HEK293 (cell line): Measurements from ENCODE around the gene KRTAP5-9.

ENCODE experiments used
- CTCF ChIA-PET: fragments of 350-600 bp; formaldehyde crosslinking; extraction: SDS; loops from one replicate; lab custom pipeline; 2021; ENCODE audit warnings: antibody characterized with exemption; lab: Yijun Ruan, JAX
- POLR2A ChIA-PET: fragments of 300-600 bp; formaldehyde crosslinking; extraction: SDS; loops from one replicate; lab custom pipeline; 2020; ENCODE audit warnings: antibody characterized with exemption, inconsistent platforms; lab: Yijun Ruan, JAX
- H3K27ac ChIP-seq: fragments of 200-500 bp; sonication (Bioruptor generic); 2 replicates; pipeline ENCODE4 v1.5.1; 2014; ENCODE audit warnings: low read depth, low read length, control low read depth, inconsistent platforms; ENCODE audit errors: extremely low read depth
- H3K36me3 ChIP-seq, 2 experiments: fragments of 200-500 bp in 1 of 2; sonication (Bioruptor generic) in 1 of 2; 1 replicate in 1 of 2; 2 replicates in 1 of 2; pipeline ENCODE4 v1.5.1; 2014 to 2017; ENCODE audit warnings: inconsistent platforms in 2 of 2, low read length in 2 of 2; ENCODE audit not compliant: control insufficient read depth in 2 of 2, insufficient read depth in 1 of 2
- H3K4me1 ChIP-seq: fragments of 200-500 bp; sonication (Bioruptor generic); 2 replicates; pipeline ENCODE4 v1.5.1; 2014; ENCODE audit warnings: mild to moderate bottlenecking, low read length, inconsistent platforms; ENCODE audit not compliant: control insufficient read depth, insufficient read depth
- H3K4me3 ChIP-seq: 2 replicates; pipeline ENCODE4 v1.5.1; 2011; ENCODE audit warnings: low read depth, mild to moderate bottlenecking, control low read depth, low read length, moderate library complexity
- H3K9me3 ChIP-seq: fragments of 200-500 bp; sonication (Bioruptor generic); 2 replicates; pipeline ENCODE4 v1.5.1; 2014; ENCODE audit warnings: low read depth, low read length, inconsistent platforms; ENCODE audit not compliant: control insufficient read depth, insufficient read depth
- ELK4 ChIP-seq: IDR thresholded peaks from 2 replicates; pipeline ENCODE4 v1.6.1; 2011; ENCODE audit warnings: mild to moderate bottlenecking, low read depth, low read length, borderline replicate concordance
- PBX3 ChIP-seq: sonication (generic); formaldehyde crosslinking; IDR thresholded peaks from 2 replicates; pipeline ENCODE4 v1.8.1; 2022; ENCODE audit warnings: mild to moderate bottlenecking, moderate library complexity, missing genetic modification reagents
- PRDM6 ChIP-seq: fragments of 450-650 bp; formaldehyde crosslinking; IDR thresholded peaks from 2 replicates; pipeline ENCODE4 v1.5.1; 2017; ENCODE audit warnings: missing biosample characterization, missing genetic modification characterization
- ZBTB10 ChIP-seq: fragments of 450-650 bp; formaldehyde crosslinking; IDR thresholded peaks from 2 replicates; pipeline ENCODE4 v1.5.1; 2016; ENCODE audit warnings: missing biosample characterization, missing genetic modification characterization
- ZBTB21 ChIP-seq: fragments of 450-650 bp; formaldehyde crosslinking; IDR thresholded peaks from 2 replicates; pipeline ENCODE4 v1.5.1; 2017; ENCODE audit warnings: missing biosample characterization, missing genetic modification characterization
- ZBTB6 ChIP-seq: fragments of 450-650 bp; formaldehyde crosslinking; IDR thresholded peaks from 2 replicates; pipeline ENCODE4 v1.5.1; 2017; ENCODE audit warnings: missing biosample characterization, missing genetic modification characterization
- ZBTB7A ChIP-seq: fragments of 450-650 bp; formaldehyde crosslinking; IDR thresholded peaks from 2 replicates; pipeline ENCODE4 v1.5.1; 2016; ENCODE audit warnings: low read depth, missing biosample characterization, missing genetic modification characterization
- ZNF175 ChIP-seq: fragments of 450-650 bp; formaldehyde crosslinking; IDR thresholded peaks from 2 replicates; pipeline ENCODE4 v1.5.1; 2016; ENCODE audit warnings: missing biosample characterization, missing genetic modification characterization
- ZNF18 ChIP-seq: fragments of 450-650 bp; formaldehyde crosslinking; IDR thresholded peaks from 2 replicates; pipeline ENCODE4 v1.5.1; 2016; ENCODE audit warnings: missing biosample characterization, missing genetic modification characterization
- ZNF2 ChIP-seq: fragments of 450-650 bp; formaldehyde crosslinking; IDR thresholded peaks from 2 replicates; pipeline ENCODE4 v1.5.1; 2016; ENCODE audit warnings: missing biosample characterization, missing genetic modification characterization
- ZNF214 ChIP-seq: fragments of 450-650 bp; formaldehyde crosslinking; IDR thresholded peaks from 2 replicates; pipeline ENCODE4 v1.5.1; 2017; ENCODE audit warnings: missing biosample characterization, mild to moderate bottlenecking, missing genetic modification characterization, borderline replicate concordance
- ZNF398 ChIP-seq: fragments of 450-650 bp; formaldehyde crosslinking; IDR thresholded peaks from 2 replicates; pipeline ENCODE4 v1.5.1; 2017; ENCODE audit warnings: missing biosample characterization, missing genetic modification characterization
- ZNF571 ChIP-seq: fragments of 450-650 bp; formaldehyde crosslinking; IDR thresholded peaks from 2 replicates; pipeline ENCODE4 v1.5.0; 2017; ENCODE audit warnings: missing biosample characterization, missing genetic modification characterization
- ZNF623 ChIP-seq: fragments of 450-650 bp; formaldehyde crosslinking; IDR thresholded peaks from 2 replicates; pipeline ENCODE4 v1.5.1; 2016; ENCODE audit warnings: missing biosample characterization, missing genetic modification characterization
- ZNF704 ChIP-seq: fragments of 450-650 bp; formaldehyde crosslinking; IDR thresholded peaks from 2 replicates; pipeline ENCODE4 v1.5.1; 2016; ENCODE audit warnings: missing biosample characterization, missing genetic modification characterization
- ZNF707 ChIP-seq: fragments of 450-650 bp; formaldehyde crosslinking; IDR thresholded peaks from 2 replicates; pipeline ENCODE4 v1.5.1; 2016; ENCODE audit warnings: missing biosample characterization, missing genetic modification characterization
- ZXDB ChIP-seq: fragments of 450-650 bp; formaldehyde crosslinking; IDR thresholded peaks from 2 replicates; pipeline ENCODE4 v1.5.1; 2016; ENCODE audit warnings: missing biosample characterization, missing genetic modification characterization

The KRTAP5-9 gene

GRCh38 chr11:71519546-71519945 is 28.7 kb upstream of the KRTAP5-9 start (continued):
- TF ChIP-seq ZNF18 (tag by site-specific recombination) (no peak), ZBTB21 (tag by site-specific recombination) (no peak), ZNF707 (tag by site-specific recombination) (no peak)

- Histone ChIP-seq H3K36me3 (no peaks in the 10 kb centered on the region), H3K4me3 (no peak overlapping the region), H3K9me3 (no peaks in the 10 kb centered on the region)
- ChIA-PET CTCF (no interaction called here), POLR2A (no interaction called here)
- TF ChIP-seq ZBTB6 (tag by site-specific recombination) (no peak), ZNF623 (no peak)
- TF ChIP-seq, all 188 proteins: peak for 0
- no peak overlapping the region for H3K27ac ChIP-seq
- no peaks in the 10 kb centered on the region for H3K4me1 ChIP-seq
Measured at GRCh38 chr11:71525188-71525937, 22.9 kb upstream of the KRTAP5-9 start.

- Histone ChIP-seq H3K36me3 (no peaks in the 10 kb centered on the region), H3K4me3 (no peak overlapping the region), H3K4me1 (no peaks in the 10 kb centered on the region), H3K9me3 (no peaks in the 10 kb centered on the region), H3K27ac (no peak overlapping the region)
- POLR2A ChIA-PET, result no interaction called here
- CTCF ChIA-PET, result no interaction called here
- no peak for TF ChIP-seq ZNF214 (tag by site-specific recombination)
- no peak for TF ChIP-seq ZNF571 (tag by site-specific recombination)
- TF ChIP-seq PBX3 (CRISPR knock-in tag), result no peak
- TF ChIP-seq ELK4, result no peak
- no peak for TF ChIP-seq ZNF704
- no peak for TF ChIP-seq ZNF398 (tag by site-specific recombination)
- no peak for TF ChIP-seq PRDM6 (tag by site-specific recombination)
- no peak for TF ChIP-seq ZBTB7A (tag by site-specific recombination)
- no peak for TF ChIP-seq ZBTB10 (tag by site-specific recombination)
- TF ChIP-seq ZNF2 (tag by site-specific recombination), result no peak
- no peak for TF ChIP-seq ZXDB (tag by site-specific recombination)
- no peak for TF ChIP-seq ZNF175
Measured at GRCh38 chr11:71525938-71526495, 22.2 kb upstream of the KRTAP5-9 start.
